ENCODE data around the gene TIAL1.
"Not testable (repeated sequence)": the region's sequence is repeated elsewhere in the genome, so short reads cannot be mapped to it uniquely, and the experiment has no call there.

The TIAL1 gene

DNA sequence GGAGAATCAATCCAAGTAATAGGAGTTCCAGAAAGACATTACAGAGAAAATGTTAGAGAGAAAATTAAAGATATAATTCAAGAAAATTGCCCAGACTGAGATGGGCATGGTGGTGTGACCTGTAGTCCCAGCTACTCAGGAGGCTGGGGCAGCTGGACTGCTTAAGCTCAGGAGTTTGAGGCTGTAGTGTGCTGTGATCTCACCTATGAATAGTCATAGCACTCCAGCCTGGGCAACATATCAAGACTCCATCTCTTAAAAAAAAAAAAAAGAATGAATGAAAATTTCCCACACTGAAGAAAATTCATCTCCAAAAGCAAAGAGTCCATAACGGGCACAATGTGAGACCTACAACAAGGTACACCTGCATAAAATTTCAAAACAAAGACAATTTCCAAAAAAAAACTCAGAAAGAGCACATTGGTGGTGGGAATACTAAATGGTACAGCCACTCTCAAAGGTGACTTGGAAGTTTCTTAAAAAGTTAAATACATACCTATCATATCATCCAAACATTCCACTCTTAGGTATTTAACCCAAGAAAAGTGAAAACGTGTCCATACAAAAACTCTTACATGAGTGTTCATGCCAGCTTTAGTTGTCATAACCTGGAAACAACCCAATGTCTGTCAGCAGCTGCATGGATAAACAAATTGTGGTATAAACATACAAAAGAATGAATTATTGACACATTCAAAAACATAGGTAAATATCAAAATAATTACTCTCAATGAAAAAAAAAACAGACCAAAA lies 47.3 kb downstream of the TIAL1 start:
- DNase-seq (ENCODE audit: low read depth), result no peak

DNA sequence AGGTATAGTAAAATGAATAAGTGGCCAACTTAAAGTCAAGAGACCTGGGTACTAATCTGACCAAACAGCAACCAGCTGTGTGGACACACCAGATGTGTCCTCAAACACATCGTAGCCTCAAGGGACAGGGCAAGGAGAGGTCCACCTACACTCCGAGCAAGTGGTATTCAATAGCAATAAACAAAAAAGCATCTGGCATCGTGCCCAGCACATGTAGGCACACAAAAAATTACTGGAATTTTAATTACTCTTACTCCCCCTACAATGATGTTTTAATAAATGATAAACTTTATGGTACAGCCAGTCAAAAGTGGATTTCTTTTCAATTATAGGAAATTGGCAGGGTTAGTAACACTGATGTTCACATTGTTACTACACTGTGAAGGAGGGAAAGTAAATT lies 50.8 kb downstream of the TIAL1 start:
- DNase-seq (ENCODE audit: low read depth), result no peak

DNA sequence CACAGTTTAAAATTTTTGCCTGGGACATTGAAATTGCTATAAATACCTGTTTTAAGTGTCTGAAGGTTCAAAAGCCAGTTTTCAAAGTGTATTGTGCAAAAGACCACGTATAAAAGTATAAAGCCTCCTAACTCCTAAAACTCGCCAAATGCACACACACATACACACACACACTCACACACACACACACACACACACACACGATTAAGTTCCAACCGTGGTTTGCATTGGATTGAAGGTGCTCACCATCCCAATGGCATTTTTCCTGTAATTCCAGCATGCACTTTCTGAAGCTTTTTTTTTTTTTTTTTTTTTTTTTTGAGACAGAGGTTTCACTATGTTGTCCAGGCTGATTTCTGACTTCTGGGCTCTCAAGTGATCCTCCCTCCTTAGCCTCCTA lies 51.5 kb downstream of the TIAL1 start:
- no peak for DNase-seq (ENCODE audit: low read depth)

DNA sequence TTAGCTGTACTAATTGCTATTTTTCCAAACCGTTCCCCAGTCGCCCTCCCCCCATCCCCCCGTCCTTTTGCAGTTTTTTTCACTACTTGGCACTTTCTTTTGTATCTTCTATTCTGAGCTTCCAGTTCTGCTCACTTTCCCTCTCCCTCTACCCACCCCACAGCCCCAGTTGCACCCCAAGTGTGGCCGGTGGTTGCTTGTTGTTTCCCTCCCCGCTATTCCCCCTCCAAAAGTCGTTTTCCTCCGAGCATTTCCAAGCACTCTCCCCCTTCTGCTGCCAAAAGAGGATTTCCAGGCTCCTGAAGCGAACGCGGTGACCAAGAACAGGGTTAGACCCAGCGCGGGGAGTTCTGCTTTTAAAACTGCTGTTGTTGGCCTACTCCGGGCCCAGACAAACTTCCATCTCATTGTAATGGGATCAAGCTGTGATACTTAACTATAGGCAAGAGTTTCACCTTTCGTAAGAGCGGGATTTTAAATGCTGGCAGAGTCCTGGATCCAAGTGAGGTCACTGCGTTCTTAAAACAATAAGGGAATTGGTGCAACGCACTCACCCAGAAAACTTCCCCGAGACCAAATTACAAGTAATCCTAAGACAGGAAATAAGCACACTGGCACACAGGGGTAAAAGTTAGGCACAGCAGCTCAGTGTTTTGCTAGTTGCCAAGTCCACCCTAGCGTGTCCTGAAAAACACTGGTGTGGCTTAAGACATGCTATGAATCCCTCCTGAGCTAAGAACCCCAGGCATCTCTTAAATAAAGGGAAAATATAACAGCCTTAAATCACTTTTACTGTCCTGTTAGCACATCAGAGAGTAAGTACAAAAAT lies 52.7 kb downstream of the TIAL1 start:
- DNase-seq (ENCODE audit: low read depth), result no peak

DNA sequence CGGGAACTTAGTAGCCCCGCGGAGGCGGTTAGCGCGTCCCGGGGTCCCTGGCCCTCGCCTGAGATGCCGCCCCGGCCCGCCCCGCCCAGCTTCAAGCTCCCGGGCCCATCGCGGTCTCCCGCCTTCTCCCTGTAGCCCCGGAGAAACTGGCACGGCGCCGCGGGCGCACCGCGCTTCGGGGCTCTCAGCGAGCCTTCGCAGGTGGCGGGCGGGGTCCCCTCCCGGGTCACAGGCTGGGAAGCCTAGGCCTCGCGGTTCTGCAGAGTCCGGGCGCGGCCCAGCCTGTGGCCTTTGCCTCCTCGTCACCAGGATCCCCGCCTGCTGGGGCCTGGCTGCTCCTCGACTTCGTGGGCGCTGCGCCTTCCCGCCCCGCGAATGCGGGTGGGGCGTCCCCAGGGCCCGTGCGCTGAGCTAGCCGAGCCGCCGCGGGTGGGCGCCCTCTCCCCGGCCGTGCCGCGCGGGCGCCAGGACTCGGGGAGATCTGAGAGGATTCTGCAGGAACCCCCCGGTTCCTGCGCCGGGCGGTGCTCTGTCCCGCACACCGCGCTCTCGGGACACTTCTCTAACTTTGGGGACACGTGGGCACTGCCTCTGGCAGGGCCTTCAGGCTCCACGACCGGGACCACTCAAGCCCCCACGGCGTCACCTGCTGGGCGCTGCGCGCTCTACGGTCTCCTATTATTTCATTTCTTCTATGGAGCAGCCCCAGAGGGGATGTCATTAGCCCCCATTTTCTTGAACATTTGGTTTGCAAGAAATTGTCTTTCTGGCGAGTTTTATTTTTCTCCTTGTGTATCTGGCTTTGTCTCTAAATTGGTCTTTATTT lies 53.6 kb downstream of the TIAL1 start:
- DNase-seq (ENCODE audit: low read depth), result peak; percentile 55

DNA sequence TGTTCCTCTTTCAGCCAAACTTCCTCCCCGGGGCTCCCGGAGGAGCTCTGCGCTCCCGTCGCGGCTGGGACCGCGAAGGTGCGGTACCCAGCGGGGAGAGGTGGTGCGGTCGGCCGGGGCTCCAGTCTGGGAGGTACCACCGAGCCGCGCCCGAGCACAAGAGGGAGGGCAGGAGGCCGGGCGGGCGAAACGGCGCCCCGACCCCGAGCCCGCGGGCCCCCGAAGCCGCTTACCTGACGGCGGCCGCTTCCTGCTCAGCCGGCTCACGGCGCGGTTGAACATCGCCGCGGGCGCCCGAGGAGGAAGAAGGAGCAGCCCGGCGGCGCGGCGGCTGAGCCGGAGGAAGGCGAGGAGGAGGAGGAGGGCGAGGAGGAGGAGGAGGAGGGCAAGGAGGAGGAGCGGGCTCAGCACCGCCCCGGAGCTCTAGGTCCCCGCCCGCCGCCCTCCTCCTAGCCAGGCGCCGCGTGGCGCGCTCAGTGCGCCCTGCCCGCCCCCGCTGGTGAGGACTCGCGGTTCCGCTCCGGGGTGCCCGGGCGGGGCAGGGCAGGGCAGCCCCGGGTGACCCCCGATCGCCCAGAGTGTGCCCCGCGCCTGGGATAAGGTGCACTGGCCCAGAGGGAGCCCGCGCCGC lies 54.3 kb downstream of the TIAL1 start, which contains the start of gene RGS10:
TSS of gene RGS10 (minus strand) at position 363 of the 631 bp plus-strand sequence. CDS start at position 282, 81 bp downstream.
- peak; percentile 82 for DNase-seq (ENCODE audit: low read depth)

DNA sequence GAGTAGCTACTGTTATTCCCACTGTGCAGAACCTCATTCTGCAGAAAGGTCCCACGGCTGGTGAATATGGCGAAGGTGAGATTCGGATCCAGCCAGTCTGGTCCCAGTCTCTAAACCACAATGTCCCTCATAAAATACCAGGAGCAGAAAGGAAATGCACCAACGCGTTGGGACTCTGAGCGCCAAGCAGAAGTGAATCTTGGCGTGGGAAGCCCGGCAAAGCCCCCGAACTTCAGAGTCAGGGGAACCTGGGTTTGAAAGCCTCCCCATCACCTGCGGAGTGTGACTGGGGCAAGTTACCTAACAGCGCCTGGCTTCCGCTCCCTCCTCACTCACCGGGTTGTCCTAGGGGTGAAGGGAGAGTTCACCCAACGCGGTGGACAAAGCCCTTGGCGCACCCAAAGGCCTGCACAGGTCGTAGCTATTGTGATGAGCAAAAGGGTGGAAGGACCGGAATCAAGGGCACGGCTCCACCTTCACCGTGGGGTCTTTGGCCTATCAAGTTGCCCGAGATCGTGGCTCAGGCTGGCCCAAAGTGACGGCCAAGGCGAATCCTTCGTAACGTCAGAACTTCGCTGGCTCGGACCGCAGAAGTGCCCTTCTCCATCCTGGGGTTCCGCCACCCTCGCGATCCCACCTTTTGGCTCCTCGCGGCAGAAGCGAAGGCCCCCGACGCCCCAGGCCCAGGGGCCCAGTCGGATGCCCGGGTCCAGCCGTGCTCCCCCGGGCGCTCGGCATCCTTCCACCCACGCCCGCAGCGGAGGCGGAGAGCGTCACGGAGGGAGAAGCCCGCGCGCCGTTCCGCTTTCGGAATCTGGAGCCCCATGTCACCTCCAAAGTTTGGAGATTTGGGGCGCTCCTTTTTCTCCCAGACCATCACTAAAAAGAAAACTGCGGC lies 55.1 kb downstream of the TIAL1 start:
- DNase-seq (ENCODE audit: low read depth), result peak; percentile 66

DNA sequence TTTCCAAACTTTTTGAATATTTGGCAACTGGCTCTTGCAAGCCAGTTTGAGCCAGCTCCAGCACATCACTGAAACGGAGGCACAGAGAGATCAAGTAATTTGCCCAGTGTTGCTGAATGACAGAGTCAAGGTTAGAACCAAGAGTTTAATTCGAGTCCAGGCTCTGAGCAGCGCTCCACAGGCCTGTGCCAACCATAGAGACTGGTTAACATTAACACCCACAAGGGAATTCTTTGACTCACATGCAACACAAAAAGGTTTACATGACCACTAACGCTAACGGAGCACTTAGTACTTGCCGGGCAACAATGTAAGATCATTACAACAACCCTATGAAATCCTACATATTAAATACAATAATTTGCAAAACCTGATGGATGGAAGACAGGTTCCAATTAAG lies 55.7 kb downstream of the TIAL1 start:
- no peak for DNase-seq (ENCODE audit: low read depth)

DNA sequence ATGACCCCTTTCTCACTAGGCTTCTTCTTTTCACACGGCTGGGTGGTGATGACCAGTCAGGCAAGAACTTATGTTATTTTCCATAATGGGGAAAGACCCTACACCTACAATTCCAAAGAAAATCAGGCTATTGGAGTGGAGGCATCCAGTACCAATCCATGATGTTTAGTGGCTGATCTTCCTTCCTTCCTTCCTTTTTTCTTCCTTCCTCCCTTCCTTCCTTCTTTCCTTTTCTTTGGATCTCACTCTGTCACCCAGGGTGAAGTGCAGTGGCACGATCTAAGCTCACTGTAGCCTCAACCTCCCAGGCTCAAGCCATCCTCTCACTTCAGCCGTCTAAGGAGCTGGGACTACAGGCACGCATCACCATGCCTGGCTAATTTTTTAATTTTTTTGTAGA lies 56.7 kb downstream of the TIAL1 start:
- no peak for DNase-seq (ENCODE audit: low read depth)

DNA sequence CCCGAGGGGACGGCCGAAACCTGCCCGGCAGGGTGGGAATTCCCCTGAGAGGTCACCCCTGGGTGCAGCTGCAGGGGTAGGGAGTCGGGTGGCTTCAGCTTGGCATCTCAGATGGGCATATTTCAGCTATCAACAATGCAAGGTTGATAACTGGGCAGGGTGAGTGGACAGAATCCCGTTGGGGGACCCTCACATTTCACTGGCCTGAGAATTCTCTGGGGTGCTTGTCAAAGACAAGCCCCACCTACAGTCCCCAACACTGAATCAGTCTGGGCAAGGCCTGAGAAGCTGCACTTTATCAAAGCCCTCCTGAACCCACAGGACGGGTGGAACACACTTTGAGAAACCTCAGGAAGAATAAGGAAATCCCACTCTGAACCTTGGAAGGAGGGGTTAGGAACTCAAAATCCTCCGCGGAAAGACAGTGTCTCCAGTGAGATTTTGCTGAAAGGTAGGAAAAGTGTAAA lies 57.4 kb downstream of the TIAL1 start:
- no peak for DNase-seq (ENCODE audit: low read depth)

DNA sequence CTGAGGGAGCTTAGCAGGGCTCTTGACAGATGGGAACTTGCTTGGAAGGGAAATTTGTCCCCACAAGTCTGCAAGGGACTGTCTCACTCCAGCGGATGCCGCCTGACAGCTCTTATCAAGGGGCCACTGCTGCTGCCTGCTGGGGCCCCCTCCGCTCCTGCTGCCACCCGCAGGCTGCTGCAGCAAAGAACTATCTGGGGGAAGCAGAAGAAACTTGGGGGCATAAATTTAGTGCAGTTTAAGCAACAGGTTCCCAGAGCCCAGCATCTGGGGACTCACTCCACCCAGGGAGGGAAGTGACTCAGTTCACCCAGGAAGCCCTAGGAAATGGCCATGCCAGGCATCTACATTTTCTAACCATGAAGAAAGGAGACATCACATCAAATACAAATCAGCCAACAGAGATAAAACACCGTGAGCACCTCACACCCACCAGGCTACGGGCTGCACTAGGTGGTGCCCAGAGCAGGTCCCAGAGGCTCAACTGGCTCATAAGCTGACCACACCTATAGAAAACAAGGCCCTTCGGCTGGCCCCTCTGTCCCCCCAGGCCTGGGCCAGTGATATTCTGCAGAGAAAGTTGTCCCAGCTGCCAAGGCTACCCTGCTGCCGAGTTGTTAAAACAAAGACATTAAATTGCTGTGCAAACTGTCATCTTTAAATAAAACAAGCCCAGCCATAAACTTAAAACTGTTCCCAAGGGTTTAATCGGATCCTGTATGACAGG lies 58.0 kb downstream of the TIAL1 start:
- DNase-seq (ENCODE audit: low read depth), result no peak

DNA sequence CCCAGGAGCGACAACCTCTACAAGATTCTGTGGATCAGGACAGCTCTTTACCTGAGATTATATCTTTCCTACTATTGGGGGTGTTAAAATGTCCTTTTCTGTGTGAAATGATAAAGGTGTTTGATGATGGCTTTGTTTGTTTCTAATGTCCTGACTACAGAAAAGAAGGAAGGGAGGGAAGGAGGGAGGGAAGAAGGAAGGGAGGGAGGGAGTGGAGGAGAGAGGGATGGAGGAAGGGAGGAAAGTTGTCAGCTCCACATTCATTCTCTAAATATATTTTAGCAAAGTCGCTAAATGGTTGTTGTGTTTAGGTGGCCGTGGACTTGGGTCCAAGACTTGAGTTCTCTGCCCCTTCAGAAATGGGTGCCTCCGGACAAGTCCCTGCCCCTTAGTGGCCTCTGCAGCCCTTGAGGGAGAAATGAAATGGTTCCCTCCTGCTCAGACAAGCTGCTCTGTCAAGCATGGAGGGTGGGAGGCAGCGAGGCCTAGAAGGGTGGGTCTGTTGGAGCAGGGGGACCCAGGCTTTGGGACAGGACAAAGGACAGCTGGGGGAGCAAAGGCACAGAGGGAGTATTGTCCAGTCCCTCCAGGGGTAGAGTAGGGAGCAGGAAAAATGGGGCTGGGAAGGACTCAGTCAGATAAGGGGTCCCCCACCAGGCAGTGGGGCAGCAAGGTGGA lies 58.7 kb downstream of the TIAL1 start:
- no peak for DNase-seq (ENCODE audit: low read depth)

DNA sequence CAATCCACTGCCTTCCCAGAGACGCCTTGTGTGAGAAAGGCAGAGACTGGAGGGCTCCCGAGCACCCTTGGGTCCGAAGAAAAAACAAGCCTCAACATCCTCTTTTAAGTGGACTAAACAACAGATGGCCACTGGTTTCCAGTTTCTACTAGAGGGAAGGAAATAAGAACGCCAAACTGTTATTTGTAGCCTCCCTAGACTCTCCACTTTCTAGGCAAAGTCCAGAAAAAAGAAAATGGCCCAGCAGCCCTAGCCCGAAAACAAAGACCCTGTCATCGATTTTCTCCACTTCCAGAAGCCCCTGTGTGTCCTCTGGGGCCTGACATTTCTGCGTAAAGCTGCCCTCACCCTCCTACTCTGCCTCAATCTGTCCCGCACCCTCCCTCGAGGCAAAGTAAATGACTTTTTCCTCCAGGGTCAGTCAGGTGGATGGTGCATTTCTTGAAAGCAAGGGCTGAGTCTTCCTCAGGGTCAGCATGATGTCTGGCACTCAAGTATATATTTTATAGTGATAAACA lies 60.2 kb downstream of the TIAL1 start:
- DNase-seq (ENCODE audit: low read depth), result no peak

DNA sequence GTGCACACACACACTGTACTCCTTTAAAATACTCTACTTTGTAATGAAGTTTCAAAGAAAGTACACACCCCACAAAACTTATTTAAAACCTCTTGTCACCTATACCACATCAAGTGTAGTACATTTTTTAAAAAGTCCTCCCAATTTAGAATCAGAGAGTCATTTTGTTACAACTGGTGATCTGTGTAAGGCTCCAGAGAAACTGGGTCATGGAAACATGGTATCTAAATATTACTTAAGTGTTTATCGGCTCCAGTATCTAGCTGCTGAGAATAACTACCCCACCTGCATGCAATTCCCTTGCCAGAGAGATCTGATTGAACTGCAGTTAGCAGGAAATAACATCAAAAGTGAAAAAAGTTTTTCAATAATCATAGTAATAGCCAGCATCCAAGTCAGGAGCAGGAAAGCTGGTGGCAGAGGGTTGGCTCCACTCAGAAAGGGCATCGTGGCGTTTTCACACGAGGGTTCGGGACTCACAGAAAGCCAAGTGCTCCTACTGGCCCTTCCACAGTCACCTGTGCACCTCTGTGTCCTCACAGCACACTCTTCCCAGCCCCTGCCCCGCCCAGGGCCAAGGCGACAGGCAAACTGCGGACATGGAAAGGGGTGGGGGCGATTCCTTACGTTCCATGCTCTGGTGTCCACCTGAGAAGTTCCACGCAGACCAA lies 60.8 kb downstream of the TIAL1 start:
- no peak for DNase-seq (ENCODE audit: low read depth)

DNA sequence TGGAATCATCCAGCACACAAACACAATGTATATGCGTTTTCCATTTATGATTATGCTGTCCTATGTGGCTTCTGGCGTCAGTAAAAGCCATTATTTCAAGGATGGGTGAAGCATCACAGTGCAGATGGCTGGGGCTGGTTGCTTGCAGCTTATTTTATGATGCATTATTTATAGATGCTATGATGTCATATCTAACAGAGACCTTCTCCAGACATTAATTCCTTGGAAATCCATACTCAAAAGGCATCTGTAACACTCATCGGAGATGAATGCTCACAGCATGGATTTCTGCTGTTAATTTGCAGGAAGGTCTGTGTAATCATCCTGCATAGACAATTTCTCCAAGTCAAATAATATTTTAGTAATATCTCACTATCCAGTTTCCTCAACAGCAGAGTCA lies 61.5 kb downstream of the TIAL1 start:
- DNase-seq (ENCODE audit: low read depth), result no peak

DNA sequence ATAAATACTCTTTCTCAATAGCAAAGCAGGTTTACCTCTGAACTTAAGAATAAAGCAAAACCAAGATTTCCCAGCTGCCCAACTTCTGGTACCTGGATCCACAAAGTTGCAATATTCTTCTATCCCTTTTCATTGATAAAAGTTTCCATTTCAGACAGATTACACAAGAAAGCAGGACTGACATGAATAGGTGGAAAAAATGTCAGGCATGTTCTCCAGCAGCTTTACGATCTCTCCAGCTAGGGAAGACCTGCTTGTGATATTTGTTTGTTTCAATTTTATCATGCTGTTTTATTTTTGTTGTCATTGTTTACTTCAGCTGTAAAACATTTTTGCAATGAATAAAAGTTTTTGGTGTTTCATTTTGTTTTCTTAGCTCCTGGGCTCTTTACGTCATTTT lies 63.3 kb downstream of the TIAL1 start:
- no peak for DNase-seq (ENCODE audit: low read depth)

DNA sequence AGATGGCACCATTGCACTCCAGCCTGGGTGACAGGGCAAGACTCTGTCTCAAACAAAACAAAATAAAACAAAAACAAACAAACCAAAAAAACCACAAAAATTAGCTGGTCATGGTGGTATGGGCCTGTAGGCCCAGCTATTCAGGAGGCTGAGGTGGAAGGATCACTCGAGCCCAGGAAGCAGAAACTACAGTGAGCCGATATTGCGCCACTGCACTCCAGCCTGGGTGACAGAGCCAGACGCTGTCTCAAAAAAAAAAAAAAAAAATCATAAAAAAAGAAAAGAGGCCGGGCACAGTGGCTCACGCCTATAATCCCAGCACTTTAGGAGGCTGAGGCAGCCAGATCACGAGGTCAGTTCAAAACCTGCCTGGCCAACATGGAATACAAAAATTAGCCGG lies 64.0 kb downstream of the TIAL1 start:
- not testable (repeated sequence) for DNase-seq (ENCODE audit: low read depth)

DNA sequence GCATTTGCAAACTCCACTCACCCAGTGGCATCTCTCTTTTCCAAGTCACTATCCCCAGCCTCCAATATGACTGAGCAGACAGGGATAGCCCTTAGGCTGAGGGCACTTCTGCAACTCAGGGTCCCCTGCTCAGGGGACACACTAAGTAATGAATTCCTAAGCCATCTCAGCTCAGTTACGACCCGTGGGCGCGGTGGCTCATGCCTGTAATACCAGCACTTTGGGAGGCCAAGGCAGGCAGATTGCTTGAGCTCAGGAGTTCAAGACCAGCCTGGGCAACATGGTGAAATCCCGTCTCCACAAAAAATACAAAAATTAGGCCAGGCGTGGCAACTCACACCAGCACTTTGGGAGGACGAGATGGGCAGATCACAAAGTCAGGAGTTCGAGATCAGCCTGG lies 64.5 kb downstream of the TIAL1 start:
- not testable (repeated sequence) for DNase-seq (ENCODE audit: low read depth)

DNA sequence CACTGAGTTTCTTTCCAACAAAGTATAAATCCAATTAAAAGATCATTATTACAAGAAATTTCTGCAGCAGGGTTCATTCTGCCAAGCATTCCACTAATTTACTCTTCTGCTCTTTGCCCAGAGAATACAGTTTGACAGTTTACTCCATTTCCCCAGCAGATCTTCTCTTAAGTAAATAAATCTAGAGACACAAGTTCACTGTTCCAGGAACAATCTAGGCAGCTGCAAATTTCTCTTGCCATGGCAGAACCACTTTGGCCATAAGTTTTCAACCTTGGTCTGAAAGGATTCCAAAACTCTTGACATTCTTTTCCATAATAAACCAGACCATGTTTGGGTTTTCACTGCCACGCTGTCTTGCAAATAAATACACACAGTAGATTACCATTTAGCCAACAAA lies 65.7 kb downstream of the TIAL1 start:
- no peak for DNase-seq (ENCODE audit: low read depth)
